GM04503 (cell line): Measurements from ENCODE around the gene CAPG.
"Not testable (repeated sequence)": the region's sequence is repeated elsewhere in the genome, so short reads cannot be mapped to it uniquely, and the experiment has no call there.

Source experiments
- DNase-seq: peaks from one replicate; pipeline ENCODE4 v3.0.0-alpha.2; 2012; ENCODE audit warnings: low read depth

The CAPG gene

GRCh38 chr2:85409845-85410583 is at the start of gene CAPG:
CAPG (minus strand) TSS chr2:85410366; CDS start chr2:85402145, 8,221 bp downstream.
- DNase-seq: no peak

- DNase-seq: no peak
Measured at GRCh38 chr2:85459771-85460170, 49.6 kb upstream of the CAPG start.

DNA sequence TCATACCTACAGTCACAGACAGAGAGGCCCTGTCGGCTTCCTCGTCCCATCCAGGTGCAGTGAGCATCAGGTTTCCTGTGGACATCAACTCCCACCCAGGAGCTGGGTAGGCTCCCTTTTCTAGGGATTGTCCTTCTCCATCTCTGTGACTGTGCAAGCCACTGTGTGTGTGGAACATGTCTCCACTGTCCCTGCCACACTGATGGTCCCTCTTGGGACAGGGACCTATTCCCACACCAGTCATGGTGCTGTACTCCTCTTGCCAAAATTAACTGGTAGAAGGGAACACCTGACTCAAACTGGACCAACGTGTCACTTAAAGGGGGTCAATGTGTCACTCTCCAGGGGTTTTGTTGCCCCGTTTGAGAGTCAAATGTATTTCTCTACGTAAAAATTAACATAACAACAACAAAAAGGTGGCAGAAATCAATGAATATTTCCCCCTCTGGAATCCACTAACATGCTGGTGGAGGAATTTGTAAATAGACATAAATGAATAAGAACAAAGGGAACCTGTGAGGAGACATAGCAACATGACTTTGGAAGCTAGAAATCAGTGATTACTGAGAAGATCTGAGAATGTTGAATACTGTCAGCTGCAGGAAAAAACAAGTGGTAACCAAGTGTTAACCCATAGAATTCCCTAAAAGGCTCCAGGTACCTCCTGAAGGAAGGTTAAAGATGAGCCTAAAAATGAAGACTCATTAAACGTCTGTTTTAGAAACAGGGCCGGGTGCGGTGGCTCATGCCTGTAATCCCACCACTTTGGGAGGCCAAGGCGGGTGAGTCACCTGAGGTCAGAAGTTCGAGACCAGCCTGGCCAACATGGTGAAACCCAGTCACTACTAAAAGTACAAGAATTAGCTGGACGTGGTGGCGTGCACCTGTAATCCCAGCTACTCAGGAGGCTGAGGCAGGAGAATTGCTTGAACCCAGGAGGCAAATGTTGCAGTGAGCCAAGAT is 48.7 kb upstream of the CAPG start:
- no peak for DNase-seq

- DNase-seq: peak; percentile 27
Measured at GRCh38 chr2:85457877-85458316, 47.7 kb upstream of the CAPG start.

DNA sequence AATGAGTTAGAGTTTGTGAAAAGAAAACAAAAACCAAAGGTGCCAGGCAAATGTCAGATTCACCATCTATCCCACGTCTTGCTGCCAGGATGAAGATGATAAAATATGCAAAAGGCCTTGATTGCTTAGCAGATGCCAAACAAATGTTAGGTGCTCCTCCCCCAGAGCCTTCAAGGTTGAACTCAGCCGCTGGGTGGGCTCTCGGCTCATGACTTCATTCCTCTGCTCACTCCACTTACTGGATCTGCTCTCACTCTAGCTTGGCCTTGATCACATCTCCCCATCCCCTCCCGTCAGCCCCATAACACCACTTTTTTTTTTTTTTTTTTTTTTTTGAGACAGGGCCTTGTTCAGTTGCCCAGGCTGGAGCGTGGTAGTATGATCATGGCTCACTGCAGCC is 46.9 kb upstream of the CAPG start:
- DNase-seq: no peak

DNA sequence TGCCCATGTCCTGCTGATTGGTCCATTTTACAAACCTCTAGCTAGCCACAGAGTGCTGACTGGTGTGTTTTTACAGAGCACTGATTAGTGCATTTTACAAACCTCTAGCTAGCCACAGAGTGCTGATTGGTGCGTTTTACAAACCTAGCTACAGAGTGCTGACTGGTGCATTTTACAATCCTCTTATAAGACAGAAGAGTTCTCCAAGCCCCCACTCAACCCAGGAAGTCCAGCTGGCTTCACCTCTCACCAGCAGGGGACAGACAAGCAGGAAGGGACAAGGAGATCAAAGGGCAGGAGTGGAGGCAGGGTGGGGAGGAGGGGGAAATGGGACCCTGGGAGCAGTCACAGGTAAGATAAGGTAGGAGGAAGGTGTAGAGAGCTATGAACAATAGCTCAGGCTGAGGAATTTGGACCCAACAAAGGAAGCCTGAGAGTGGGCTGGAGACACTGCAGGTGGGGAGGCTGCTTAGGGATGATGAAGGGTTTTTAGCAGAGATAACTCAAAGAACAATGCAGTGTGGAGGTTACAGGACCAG is 45.5 kb upstream of the CAPG start:
- no peak for DNase-seq

GRCh38 chr2:85453571-85453970 is 43.4 kb upstream of the CAPG start:
- no peak for DNase-seq

DNA sequence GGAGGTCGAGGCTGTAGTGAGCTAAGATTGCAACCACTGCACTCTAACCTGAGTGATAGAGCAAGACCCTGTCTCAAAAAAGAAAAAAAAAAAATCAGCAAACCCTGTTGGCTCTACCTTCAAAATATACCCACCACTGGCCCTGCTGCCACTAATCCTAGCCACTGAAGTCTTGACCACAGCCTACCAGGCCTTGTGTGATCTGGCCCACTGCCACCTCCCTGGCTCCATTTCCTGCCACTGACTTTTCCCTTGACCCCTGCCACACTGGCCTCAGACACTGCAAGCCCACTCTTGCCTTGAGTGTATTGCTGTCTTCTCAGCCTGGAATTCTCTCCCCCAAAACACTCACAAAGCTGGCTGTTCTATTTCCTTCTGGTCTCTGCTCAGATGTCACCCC is 42.1 kb upstream of the CAPG start:
- no peak for DNase-seq

- DNase-seq: no peak
Measured at GRCh38 chr2:85449214-85449588, 39.0 kb upstream of the CAPG start.

DNA sequence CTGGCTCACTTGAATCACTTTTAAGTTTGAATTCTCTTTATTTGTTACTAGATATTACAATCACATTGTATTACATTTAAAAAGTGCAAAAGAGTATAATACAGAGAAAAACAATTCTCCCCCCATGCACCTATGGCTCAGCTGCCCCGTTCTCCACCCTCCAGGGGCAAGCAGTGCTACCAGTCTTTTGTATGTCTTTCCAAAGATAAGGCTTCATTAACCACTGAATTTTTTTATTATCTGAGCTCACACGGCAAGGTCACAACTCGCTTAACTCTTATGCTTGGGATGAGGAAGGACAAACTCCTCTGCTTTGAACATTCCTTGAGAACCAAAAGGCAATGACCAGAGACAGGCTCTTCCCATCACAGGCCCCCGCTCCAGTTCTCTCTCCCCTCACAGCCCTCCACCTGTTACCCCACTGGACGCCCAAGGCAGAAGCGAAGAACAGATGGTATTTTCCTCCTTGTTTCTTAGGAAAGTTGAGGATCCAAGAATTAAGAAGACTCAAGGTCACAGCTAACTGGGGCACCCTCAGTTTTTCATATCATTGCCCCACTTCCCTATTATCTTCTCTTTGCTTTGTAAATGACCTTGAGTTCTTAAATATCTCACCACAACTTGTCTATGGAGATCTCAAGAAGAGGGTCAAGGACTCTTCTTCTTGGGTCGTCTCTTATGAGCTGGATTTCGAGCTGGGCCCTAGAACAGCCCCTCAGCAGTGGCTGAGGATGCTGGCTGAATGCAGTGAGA is 38.5 kb upstream of the CAPG start:
- no peak for DNase-seq

DNA sequence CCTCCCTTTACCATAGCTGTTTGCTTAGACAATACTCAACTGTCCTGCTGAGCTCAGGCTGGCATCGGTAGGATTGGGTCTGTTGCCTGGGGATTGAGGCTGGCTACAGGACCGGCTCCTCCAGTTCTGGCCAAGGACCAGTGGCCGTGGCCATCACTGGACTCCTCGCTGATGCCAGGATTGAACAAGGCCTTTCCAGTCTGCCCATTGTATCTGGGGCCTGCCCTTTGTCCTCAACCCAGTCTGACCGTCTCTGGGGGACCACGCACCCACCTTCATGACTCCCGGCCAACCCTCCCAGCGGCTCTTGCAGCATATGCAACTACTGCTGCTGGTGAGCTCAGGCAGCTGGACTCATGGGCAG is 37.0 kb upstream of the CAPG start:
- DNase-seq: no peak

GRCh38 chr2:85446296-85447221 is 36.4 kb upstream of the CAPG start:
- DNase-seq: no peak

DNA sequence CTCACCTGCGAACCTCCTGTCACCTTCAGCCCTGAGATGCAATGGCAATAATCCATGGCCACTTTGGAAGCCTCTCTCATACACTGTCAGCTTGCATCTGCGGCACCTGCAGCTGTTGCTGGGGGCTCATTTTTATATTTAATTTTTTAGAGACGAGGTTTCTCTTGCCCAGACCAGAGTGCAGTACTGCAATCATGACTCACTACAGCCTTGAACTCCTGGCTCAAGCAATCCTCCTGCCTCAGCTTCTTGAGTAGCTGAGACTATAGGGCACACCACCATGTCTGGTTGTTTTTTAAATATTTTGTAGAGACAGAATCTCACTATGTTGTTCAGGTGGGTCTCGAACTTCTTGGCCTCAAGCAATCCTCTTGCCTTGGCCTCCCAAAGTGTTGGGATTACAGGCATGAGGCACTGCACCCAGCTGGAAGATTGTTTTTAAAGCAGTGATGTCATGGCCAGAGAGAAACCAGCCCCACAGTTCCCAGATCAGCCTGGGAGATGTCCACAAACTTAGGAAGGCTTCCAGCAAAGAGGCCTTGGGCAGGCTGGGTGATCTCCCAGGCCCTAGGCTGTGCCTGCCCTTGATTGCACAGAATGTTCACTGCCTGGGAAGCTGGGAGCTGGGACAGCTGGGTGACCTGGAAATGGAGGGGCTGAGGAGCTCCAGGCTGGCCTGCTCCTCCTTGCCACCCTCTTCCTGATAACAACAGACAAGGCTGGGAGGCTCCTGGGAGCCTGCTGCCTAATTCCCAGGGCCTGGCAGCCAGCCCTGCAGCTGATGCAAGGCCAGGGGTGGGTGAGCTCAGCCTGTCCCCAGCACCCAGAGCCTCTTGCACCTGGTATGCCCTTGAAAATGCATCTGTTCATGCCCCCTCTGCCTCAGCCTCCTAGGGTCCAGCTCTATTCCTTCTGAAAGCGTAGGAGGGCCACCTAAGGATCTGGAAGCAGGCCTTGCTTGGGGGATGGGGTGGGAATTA is 35.4 kb upstream of the CAPG start:
- peak; percentile 67 for DNase-seq

- no peak for DNase-seq
Measured at GRCh38 chr2:85444629-85445172, 34.5 kb upstream of the CAPG start.

GRCh38 chr2:85441864-85442263 is 31.7 kb upstream of the CAPG start:
- DNase-seq: no peak

GRCh38 chr2:85440729-85441128 is 30.6 kb upstream of the CAPG start:
- no peak for DNase-seq

DNA sequence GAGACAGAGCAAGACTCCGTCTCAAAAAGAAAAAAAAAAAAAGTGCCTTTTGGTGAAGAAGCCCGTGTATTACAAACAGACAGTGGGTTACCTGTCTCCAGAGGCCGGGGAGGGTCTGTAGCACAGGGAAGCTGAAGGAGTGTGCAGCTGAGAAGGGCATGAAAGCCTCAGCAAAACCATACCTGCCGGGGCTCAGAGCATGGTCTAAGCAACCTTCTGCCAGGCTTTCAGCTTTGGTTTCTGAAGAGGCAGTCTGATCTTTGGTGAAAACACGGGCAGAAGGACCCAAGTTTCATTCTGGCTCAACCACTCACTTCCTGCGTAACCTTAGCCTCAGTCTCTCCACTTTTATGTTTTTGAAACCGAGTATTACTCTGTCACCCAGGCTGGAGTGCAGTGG is 29.8 kb upstream of the CAPG start:
- DNase-seq: no peak

GRCh38 chr2:85439569-85439968 is 29.4 kb upstream of the CAPG start:
- DNase-seq: not testable (repeated sequence)

DNA sequence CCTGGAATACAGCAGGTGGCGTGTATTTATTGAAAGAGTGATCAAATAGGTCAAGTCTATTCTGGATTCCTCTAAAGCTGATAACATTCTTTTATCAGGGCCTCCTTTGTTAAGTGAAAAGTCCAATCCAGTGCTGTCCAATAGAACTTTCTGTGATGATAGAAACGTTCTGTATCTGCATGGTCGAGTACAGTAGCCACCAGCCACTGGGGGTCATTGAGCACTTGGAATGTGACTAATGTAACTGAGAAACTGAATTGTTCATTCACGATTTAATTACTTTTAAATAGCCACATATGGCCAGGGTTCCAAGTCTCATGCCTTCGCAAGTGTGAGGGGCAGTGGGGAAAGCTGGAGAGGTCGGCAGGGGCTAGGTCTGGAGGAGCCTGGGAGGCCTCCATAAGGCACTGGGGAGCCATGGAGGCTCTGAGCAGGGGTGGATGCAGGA is 28.9 kb upstream of the CAPG start:
- DNase-seq: no peak
